ENCODE results near the gene TMEM69. TPM values are rescaled to one million over a fixed set of nuclear protein-coding genes. Genes with fewer than 3 reads are reported as not detected.

The TMEM69 gene
- total and polyA plus RNA-seq, 2 of the 13 experiments (the other 11 are each of a cell fraction or from before 2014, with no cell fraction given) = 25.4 to 135 TPM

DNA sequence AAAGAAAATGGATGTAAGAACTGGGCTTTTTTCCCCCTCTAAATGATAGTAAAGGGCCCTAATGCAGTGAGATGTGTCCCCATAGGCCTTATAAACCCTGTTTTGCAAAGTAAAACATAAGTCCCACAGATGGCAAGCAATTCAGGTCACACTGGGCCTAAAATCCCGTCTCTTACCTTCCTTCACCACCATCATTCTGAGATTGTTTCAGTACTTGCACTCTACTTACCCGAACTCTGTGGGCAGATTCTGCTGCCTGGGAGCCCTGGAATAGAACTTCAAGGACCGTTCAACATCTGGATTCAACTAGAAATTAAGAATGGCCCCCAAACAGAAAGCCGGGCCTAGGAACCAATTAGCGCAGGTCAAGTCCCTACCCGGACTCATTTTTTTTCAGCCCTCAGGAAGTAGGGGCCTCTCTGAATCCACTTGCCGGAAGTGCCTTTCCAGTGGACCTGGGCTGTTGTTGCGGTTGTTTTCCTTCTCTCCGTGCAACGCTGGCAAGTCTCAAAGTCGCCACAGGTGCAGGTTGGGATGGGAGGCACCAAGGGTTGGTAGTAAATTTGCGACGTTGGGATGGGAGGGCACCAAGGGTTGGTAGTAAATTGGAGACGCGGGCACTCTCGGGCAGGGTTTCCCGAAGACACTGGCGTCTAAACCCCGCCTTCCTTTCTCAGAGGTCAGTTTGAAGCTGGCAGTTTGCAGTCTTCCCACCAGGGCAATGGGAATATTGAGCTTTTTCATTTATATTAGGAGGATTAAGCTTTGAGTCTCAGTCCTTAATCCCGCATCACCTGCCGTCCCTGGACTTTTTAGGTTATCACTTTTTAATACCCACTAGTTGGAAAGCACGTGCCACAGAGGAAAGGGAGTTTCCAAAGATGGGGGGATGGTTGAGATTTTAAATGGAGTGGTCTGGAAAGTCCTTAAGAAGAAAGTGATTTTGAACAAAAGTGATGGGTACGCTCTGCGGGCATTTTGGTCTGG lies at the start of gene TMEM69 (continued):
- 0 out of 2 replicates have a peak, but pooled peaks have one; percentile 19 for TF ChIP-seq PAXIP1 (CRISPR knock-in tag; conservative IDR thresholded peaks at IDR 0.05)
- TF ChIP-seq ZBTB34 (CRISPR knock-in tag; IDR thresholded peaks at IDR 0.05) = peak; percentile 59; the same call in 1 of the 2 replicates
- peak in 1 of 2 experiments; percentile 53; a peak in 1 of 4 replicates for TF ChIP-seq REST (IDR thresholded peaks at IDR 0.05; ENCODE audit: borderline replicate concordance in 1 of 2, low read depth in 1 of 2, low read length in 2 of 2)
- no peak for TF ChIP-seq ZNF430 (CRISPR knock-in tag; IDR thresholded peaks at IDR 0.05)
- peak; percentile 69; the same call in 1 of the 2 replicates for TF ChIP-seq NFKB2 (CRISPR knock-in tag; IDR thresholded peaks at IDR 0.05; ENCODE audit: borderline replicate concordance)
- TF ChIP-seq SATB2 (CRISPR knock-in tag; IDR thresholded peaks at IDR 0.05) = peak; percentile 38; the same call in 1 of the 2 replicates
- TF ChIP-seq, protein P1, sequence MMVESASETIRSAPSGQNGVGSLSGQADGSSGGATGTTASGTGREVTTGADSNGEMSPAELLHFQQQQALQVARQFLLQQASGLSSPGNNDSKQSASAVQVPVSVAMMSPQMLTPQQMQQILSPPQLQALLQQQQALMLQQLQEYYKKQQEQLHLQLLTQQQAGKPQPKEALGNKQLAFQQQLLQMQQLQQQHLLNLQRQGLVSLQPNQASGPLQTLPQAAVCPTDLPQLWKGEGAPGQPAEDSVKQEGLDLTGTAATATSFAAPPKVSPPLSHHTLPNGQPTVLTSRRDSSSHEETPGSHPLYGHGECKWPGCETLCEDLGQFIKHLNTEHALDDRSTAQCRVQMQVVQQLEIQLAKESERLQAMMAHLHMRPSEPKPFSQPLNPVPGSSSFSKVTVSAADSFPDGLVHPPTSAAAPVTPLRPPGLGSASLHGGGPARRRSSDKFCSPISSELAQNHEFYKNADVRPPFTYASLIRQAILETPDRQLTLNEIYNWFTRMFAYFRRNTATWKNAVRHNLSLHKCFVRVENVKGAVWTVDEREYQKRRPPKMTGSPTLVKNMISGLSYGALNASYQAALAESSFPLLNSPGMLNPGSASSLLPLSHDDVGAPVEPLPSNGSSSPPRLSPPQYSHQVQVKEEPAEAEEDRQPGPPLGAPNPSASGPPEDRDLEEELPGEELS (CRISPR knock-in tag; IDR thresholded peaks at IDR 0.05) = peak; percentile 59; the same call in 1 of the 2 replicates
- TF ChIP-seq U2AF2 (IDR thresholded peaks at IDR 0.05; ENCODE audit: low read depth, low read length) = 0 out of 2 replicates have a peak, but pooled peaks have one; percentile 44
- TF ChIP-seq MTF1 (CRISPR knock-in tag; IDR thresholded peaks at IDR 0.05) = no peak
- peak; percentile 88 for TF ChIP-seq TARDBP (CRISPR knock-in tag; IDR thresholded peaks at IDR 0.05)
- TF ChIP-seq ZNF567 (CRISPR knock-in tag; IDR thresholded peaks at IDR 0.05; ENCODE audit: borderline replicate concordance) = 0 out of 2 replicates have a peak, but pooled peaks have one; percentile 2
- no peak for TF ChIP-seq ZNF296 (CRISPR knock-in tag; conservative IDR thresholded peaks at IDR 0.05)
- TF ChIP-seq ZNF556 (CRISPR knock-in tag; IDR thresholded peaks at IDR 0.05; ENCODE audit: borderline replicate concordance) = 0 out of 2 replicates have a peak, but pooled peaks have one; percentile 8

Measured in HepG2 (cell line).